Left lobe of liver (tissue), 2 donors: Measurements from ENCODE around the gene ETNK1. TPM values are rescaled to one million over a fixed set of nuclear protein-coding genes. Genes with fewer than 3 reads are reported as not detected.

Experiments used
- ATAC-seq: fragments of 200-7000 bp; cut with Tn5 transposase; one replicate; pipeline ENCODE4 v1.9.1; 2020; ENCODE audit warnings: mild to moderate bottlenecking, moderate library complexity
- DNase-seq: peaks from one replicate; pipeline ENCODE4 v3.0.0-alpha.2; 2020; ENCODE audit warnings: low spot score
- total RNA-seq: library from RNA; stranded (reverse); gene quantifications from one replicate; pipeline ENCODE4 v1.2.1, GENCODE V29; 2021
- donor health status: DM: no; HTN: no; CAD: no; lungs with moderate emphysema.
- donor health status: DM: no; HTN: yes; CAD: no.

ETNK1 gene
- total RNA-seq, 1 donor from 2014 or later: 28.3 TPM

GRCh38 chr12:22731236-22731635 is 106.3 kb downstream of the ETNK1 start:
- DNase-seq (no peak), ATAC-seq (no peak)

GRCh38 chr12:22733756-22734155 is 108.8 kb downstream of the ETNK1 start:
- ATAC-seq (no peak), DNase-seq (no peak)

- no peak for ATAC-seq
Observed at GRCh38 chr12:22738945-22739344, 114.0 kb downstream of the ETNK1 start.

More at GRCh38 chr12:22738945-22739344, 114.0 kb downstream of the ETNK1 start:
- no peak for DNase-seq

Other genes starting within 250 kb of the ETNK1 start
- gene C2CD5, start 80.6 kb upstream of the ETNK1 start, total RNA-seq: 10.8 TPM